ENCODE measurements around the gene YPEL2. TPM values are rescaled to one million over a fixed set of nuclear protein-coding genes. Genes with fewer than 3 reads are reported as not detected.

Gene YPEL2
- total and polyA plus RNA-seq, 2 of the 13 experiments (the other 11 are each of a cell fraction or from before 2014, with no cell fraction given), result 8.5 to 21.1 TPM

DNA sequence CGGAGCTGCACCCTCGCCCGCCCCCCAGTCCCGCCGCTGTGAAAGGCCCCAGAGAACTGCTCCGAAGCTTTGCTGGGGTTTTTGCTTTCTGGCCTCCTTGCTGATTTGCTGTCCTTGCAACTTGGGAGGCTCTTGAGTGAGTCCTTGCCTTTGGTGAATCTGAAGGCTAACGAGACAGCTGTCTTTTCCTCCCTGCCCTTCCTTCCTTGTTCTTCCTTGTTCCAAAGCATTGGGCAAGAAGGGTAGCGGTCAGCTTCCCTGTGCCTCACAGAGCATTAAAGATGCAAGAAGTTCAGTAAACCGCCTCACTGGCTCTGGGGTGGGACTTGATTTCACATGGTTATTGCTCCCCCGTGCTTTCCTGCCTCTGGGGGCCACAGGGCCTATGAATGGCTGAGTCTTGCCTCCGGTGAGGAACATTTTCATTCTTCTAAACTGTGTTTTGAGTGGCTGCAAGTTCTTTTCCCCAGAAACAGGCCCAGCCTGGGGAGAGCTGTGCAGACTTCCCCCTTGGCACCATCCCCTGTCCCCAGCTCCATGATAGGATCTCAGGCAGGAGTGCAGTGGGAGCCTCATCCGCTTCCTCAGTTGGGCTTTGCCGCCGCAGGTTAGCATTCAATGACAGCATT lies 1.4 kb downstream of the YPEL2 start (continued):
- TF ChIP-seq, protein P1, sequence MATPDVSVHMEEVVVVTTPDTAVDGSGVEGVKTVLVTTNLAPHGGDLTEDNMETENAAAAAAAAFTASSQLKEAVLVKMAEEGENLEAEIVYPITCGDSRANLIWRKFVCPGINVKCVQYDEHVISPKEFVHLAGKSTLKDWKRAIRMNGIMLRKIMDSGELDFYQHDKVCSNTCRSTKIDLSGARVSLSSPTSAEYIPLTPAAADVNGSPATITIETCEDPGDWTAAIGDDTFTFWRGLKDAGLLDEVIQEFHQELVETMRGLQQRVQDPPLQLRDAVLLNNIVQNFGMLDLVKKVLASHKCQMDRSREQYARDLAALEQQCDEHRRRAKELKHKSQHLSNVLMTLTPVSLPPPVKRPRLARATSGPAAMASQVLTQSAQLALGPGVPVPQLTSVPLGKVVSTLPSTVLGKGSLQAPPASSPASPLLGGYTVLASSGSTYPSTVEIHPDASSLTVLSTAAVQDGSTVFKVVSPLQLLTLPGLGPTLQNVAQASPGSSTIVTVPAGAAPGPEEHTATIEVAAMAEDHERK (CRISPR knock-in tag; IDR thresholded peaks at IDR 0.05; ENCODE audit: low read depth), result no peak
- TF ChIP-seq YEATS4 (CRISPR knock-in tag; IDR thresholded peaks at IDR 0.05; ENCODE audit: borderline replicate concordance) (no peak), ZNF34 (CRISPR knock-in tag; IDR thresholded peaks at IDR 0.05; ENCODE audit: borderline replicate concordance) (no peak), ZNF30 (CRISPR knock-in tag; IDR thresholded peaks at IDR 0.05) (no peak), TEAD2 (CRISPR knock-in tag; IDR thresholded peaks at IDR 0.05) (no peak), ZNF557 (CRISPR knock-in tag; IDR thresholded peaks at IDR 0.05) (no peak), SATB2 (CRISPR knock-in tag; IDR thresholded peaks at IDR 0.05) (no peak), ZNF766 (CRISPR knock-in tag; IDR thresholded peaks at IDR 0.05; ENCODE audit: borderline replicate concordance) (no peak), ZNF12 (CRISPR knock-in tag; IDR thresholded peaks at IDR 0.05) (no peak), ZNF232 (CRISPR knock-in tag; IDR thresholded peaks at IDR 0.05; ENCODE audit: borderline replicate concordance) (no peak), ZNF768 (CRISPR knock-in tag; IDR thresholded peaks at IDR 0.05) (no peak), ZNF605 (CRISPR knock-in tag; IDR thresholded peaks at IDR 0.05) (no peak), ZNF253 (CRISPR knock-in tag; IDR thresholded peaks at IDR 0.05; ENCODE audit: borderline replicate concordance) (no peak), ZFX (CRISPR knock-in tag; IDR thresholded peaks at IDR 0.05; ENCODE audit: low read depth) (peak; percentile 41), GABPA (IDR thresholded peaks at IDR 0.05; ENCODE audit: low read depth, low read length) (no peak), GABPA (CRISPR knock-in tag; IDR thresholded peaks at IDR 0.05; ENCODE audit: low read depth) (0 out of 2 replicates have a peak, but pooled peaks have one; percentile 29)
- TF ChIP-seq, protein P2, sequence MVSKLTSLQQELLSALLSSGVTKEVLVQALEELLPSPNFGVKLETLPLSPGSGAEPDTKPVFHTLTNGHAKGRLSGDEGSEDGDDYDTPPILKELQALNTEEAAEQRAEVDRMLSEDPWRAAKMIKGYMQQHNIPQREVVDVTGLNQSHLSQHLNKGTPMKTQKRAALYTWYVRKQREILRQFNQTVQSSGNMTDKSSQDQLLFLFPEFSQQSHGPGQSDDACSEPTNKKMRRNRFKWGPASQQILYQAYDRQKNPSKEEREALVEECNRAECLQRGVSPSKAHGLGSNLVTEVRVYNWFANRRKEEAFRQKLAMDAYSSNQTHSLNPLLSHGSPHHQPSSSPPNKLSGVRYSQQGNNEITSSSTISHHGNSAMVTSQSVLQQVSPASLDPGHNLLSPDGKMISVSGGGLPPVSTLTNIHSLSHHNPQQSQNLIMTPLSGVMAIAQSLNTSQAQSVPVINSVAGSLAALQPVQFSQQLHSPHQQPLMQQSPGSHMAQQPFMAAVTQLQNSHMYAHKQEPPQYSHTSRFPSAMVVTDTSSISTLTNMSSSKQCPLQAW (CRISPR knock-in tag; IDR thresholded peaks at IDR 0.05), result 0 out of 2 replicates have a peak, but pooled peaks have one; percentile 16
- TF ChIP-seq, protein P3, sequence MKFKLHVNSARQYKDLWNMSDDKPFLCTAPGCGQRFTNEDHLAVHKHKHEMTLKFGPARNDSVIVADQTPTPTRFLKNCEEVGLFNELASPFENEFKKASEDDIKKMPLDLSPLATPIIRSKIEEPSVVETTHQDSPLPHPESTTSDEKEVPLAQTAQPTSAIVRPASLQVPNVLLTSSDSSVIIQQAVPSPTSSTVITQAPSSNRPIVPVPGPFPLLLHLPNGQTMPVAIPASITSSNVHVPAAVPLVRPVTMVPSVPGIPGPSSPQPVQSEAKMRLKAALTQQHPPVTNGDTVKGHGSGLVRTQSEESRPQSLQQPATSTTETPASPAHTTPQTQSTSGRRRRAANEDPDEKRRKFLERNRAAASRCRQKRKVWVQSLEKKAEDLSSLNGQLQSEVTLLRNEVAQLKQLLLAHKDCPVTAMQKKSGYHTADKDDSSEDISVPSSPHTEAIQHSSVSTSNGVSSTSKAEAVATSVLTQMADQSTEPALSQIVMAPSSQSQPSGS (CRISPR knock-in tag; IDR thresholded peaks at IDR 0.05), result no peak
- TF ChIP-seq, protein P4, sequence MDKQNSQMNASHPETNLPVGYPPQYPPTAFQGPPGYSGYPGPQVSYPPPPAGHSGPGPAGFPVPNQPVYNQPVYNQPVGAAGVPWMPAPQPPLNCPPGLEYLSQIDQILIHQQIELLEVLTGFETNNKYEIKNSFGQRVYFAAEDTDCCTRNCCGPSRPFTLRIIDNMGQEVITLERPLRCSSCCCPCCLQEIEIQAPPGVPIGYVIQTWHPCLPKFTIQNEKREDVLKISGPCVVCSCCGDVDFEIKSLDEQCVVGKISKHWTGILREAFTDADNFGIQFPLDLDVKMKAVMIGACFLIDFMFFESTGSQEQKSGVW (CRISPR knock-in tag; IDR thresholded peaks at IDR 0.05; ENCODE audit: borderline replicate concordance), result no peak
- TF ChIP-seq, protein P5, sequence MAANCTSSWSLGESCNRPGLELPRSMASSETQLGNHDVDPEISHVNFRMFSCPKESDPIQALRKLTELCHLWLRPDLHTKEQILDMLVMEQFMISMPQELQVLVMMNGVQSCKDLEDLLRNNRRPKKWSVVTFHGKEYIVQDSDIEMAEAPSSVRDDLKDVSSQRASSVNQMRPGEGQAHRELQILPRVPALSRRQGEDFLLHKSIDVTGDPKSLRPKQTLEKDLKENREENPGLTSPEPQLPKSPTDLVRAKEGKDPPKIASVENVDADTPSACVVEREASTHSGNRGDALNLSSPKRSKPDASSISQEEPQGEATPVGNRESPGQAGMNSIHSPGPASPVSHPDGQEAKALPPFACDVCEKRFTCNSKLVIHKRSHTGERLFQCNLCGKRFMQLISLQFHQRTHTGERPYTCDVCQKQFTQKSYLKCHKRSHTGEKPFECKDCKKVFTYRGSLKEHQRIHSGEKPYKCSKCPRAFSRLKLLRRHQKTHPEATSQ (CRISPR knock-in tag; IDR thresholded peaks at IDR 0.05; ENCODE audit: borderline replicate concordance), result no peak
